Measurements from ENCODE around the gene MYD88. TPM values are rescaled to one million over a fixed set of nuclear protein-coding genes. Genes with fewer than 3 reads are reported as not detected.
A peak's percentile ranks its signal among the peaks of the same experiment; 100 is the strongest.

Gene MYD88
- total and polyA plus RNA-seq, 9 of the 15 experiments (the other 6 are each of a cell fraction or from before 2014, with no cell fraction given) = 3.2 to 47.3 (median 27.6) TPM

- ATAC-seq = no peak
- H3K27me3 ChIP-seq (ENCODE audit: control insufficient read depth in 2 of 2, insufficient read depth in 2 of 2, low read length in 2 of 2) = no peaks in the 10 kb centered on the region
- peak overlapping the region; percentile 89 for H3K4me2 ChIP-seq (ENCODE audit: insufficient read depth, low read length)
- H3K9ac ChIP-seq (ENCODE audit: insufficient read depth in 1 of 2, low read depth in 2 of 2, low read length in 2 of 2) = peak overlapping the region; percentile 89 to 91
- H3K79me2 ChIP-seq (ENCODE audit: control insufficient read depth, insufficient read depth, low read length) = peaks cover 43% of the 10 kb centered on the region
- no peaks in the 10 kb centered on the region for H3K9me1 ChIP-seq (ENCODE audit: control insufficient read depth, insufficient read depth, low read length)
- H4K20me1 ChIP-seq (replicated peaks; ENCODE audit: control insufficient read depth, insufficient read depth, low read length) = peaks cover 7% of the 10 kb centered on the region
- H3K36me3 ChIP-seq (ENCODE audit: control insufficient read depth, insufficient read depth, low read length) = peaks cover 16% of the 10 kb centered on the region
- intact Hi-C loops (cut with micrococcal nuclease) (no loop called here), in situ Hi-C loops (cut with MboI) (no loop called here)
- BruUV-seq (replicated peaks) = TSS peak; percentile 96
- peaks cover 22 to 35% of the 10 kb centered on the region in 2 experiments for H3K4me1 ChIP-seq (replicated peaks in 1 of 2; ENCODE audit: control insufficient read depth in 2 of 2, insufficient read depth in 2 of 2, low read length in 2 of 2)
- peak overlapping the region; percentile 98 for H2AFZ ChIP-seq (ENCODE audit: low read depth, low read length)
- peak overlapping the region; percentile 91 for H3K4me3 ChIP-seq
- no peak for DNase-seq (ENCODE audit: extremely low read depth in 1 of 4, low spot score in 3 of 4)
- ChIA-PET POLR2A (interaction anchor here (0.6 to 5.4 kb wide), 21 partner anchors 8 to 460 kb away, joined by 3 to 55 read pairs (median 4); partner anchors contain the start of genes ACAA1 and MYD88), CTCF (ENCODE audit: low intra/inter-chr PET ratio) (no interaction called here)
- no peaks in the 10 kb centered on the region for H3K9me3 ChIP-seq (replicated peaks; ENCODE audit: control insufficient read depth, insufficient read depth, low read depth, low read length)
- WGBS (ENCODE audit: insufficient coverage, low coverage, missing lambda C conversion rate) = under 1% methylated on average over 17 of the region's 17 CpGs
- H3K27ac ChIP-seq (ENCODE audit: extremely low read depth, low read depth, low read length) = peak overlapping the region; percentile 98
- FAIRE-seq = no peak
- TF ChIP-seq BRD9 (IDR thresholded peaks at IDR 0.05; ENCODE audit: low read depth, partially characterized antibody) = peak; percentile 57
- TF ChIP-seq KLF16 (IDR thresholded peaks at IDR 0.05) = 0 out of 2 replicates have a peak, but pooled peaks have one; percentile 7
- TF ChIP-seq ETS2 (tag; IDR thresholded peaks at IDR 0.05; ENCODE audit: borderline replicate concordance, poor library complexity, severe bottlenecking) = no peak
- peak; percentile 24; the same call in 1 of the 2 replicates for TF ChIP-seq SMARCC2 (IDR thresholded peaks at IDR 0.05; ENCODE audit: low read depth)
- no peak for TF ChIP-seq ZNF23 (CRISPR knock-in tag; IDR thresholded peaks at IDR 0.05)
- 0 out of 2 replicates have a peak, but pooled peaks have one; percentile 66 for TF ChIP-seq MYNN (IDR thresholded peaks at IDR 0.05)
- TF ChIP-seq MYNN (CRISPR knock-in tag; IDR thresholded peaks at IDR 0.05) = no peak
- TF ChIP-seq ZNF41 (CRISPR knock-in tag; conservative IDR thresholded peaks at IDR 0.05) = 0 out of 2 replicates have a peak, but pooled peaks have one; percentile 6
- TF ChIP-seq KLF6 (CRISPR knock-in tag; IDR thresholded peaks at IDR 0.05; ENCODE audit: borderline replicate concordance) = peak; percentile 58; the same call in 1 of the 2 replicates
- TF ChIP-seq HINFP (tag; conservative IDR thresholded peaks at IDR 0.05; ENCODE audit: low read depth) = peak; percentile 77
- peak in 1 of 2 experiments; percentile 70 for TF ChIP-seq AFF1 (IDR thresholded peaks at IDR 0.05; ENCODE audit: low read depth in 1 of 2, partially characterized antibody in 2 of 2)
- 0 out of 2 replicates have a peak, but pooled peaks have one; percentile 10 for TF ChIP-seq ZNF511 (CRISPR knock-in tag; IDR thresholded peaks at IDR 0.05)
- TF ChIP-seq TCF7 (IDR thresholded peaks at IDR 0.05; ENCODE audit: borderline replicate concordance) = peak; percentile 65; the same call in 1 of the 2 replicates
- TF ChIP-seq HBP1 (CRISPR knock-in tag; IDR thresholded peaks at IDR 0.05) = no peak
These were observed 26.1 kb downstream of the MYD88 start for GRCh38 chr3:38164643-38164951.
